ENCODE data around the gene MSH3.
"Not testable (repeated sequence)": the region's sequence is repeated elsewhere in the genome, so short reads cannot be mapped to it uniquely, and the experiment has no call there.

MSH3 gene

GRCh38 chr5:80659106-80659505, 4.7 kb downstream of the MSH3 start:
- peak; percentile 11 for DNase-seq

- not testable (repeated sequence) for DNase-seq
Observed at GRCh38 chr5:80660661-80661060, 6.2 kb downstream of the MSH3 start.

- DNase-seq: no peak
Observed at GRCh38 chr5:80662108-80662507, 7.7 kb downstream of the MSH3 start.

- no peak for DNase-seq
Observed at GRCh38 chr5:80665057-80665456, 10.6 kb downstream of the MSH3 start.

- DNase-seq: no peak
Observed at GRCh38 chr5:80667384-80667783, 12.9 kb downstream of the MSH3 start.

- DNase-seq: no peak
Observed at GRCh38 chr5:80668016-80668969, 13.8 kb downstream of the MSH3 start.

- peak; percentile 27 for DNase-seq
Observed at GRCh38 chr5:80672140-80672736, 17.8 kb downstream of the MSH3 start.

- no peak for DNase-seq
Observed at GRCh38 chr5:80676706-80677105, 22.3 kb downstream of the MSH3 start.

- DNase-seq: no peak
Observed at GRCh38 chr5:80686757-80687156, 32.3 kb downstream of the MSH3 start.

- no peak for DNase-seq
Observed at GRCh38 chr5:80688648-80689420, 34.4 kb downstream of the MSH3 start.

- no peak for DNase-seq
Observed at GRCh38 chr5:80689627-80690026, 35.2 kb downstream of the MSH3 start.

GRCh38 chr5:80695666-80696065, 41.2 kb downstream of the MSH3 start:
- no peak for DNase-seq

GRCh38 chr5:80696450-80696849, 42.0 kb downstream of the MSH3 start:
- DNase-seq: no peak

GRCh38 chr5:80697100-80697499, 42.6 kb downstream of the MSH3 start:
- no peak for DNase-seq

GRCh38 chr5:80698369-80698768, 43.9 kb downstream of the MSH3 start:
- no peak for DNase-seq

- DNase-seq: no peak
Observed at GRCh38 chr5:80701597-80701996, 47.1 kb downstream of the MSH3 start.

- no peak for DNase-seq
Observed at GRCh38 chr5:80703291-80703690, 48.8 kb downstream of the MSH3 start.

- DNase-seq: no peak
Observed at GRCh38 chr5:80703747-80704146, 49.3 kb downstream of the MSH3 start.

GRCh38 chr5:80704221-80704620, 49.8 kb downstream of the MSH3 start:
- DNase-seq: no peak

- DNase-seq: no peak
Observed at GRCh38 chr5:80705216-80705769, 50.8 kb downstream of the MSH3 start.

- no peak for DNase-seq
Observed at GRCh38 chr5:80705801-80706200, 51.3 kb downstream of the MSH3 start.

- no peak for DNase-seq
Observed at GRCh38 chr5:80706835-80707447, 52.5 kb downstream of the MSH3 start.

GRCh38 chr5:80707645-80708044, 53.2 kb downstream of the MSH3 start:
- no peak for DNase-seq
